Activated CD4-positive, alpha-beta memory T cell treated with anti-CD3 and anti-CD28 coated beads, Interleukin-2, amount 10 ng/mL, durations not matched to agents 7 days and 5 days (primary cell): ENCODE data around the gene CAMTA1. TPM values are rescaled to one million over a fixed set of nuclear protein-coding genes. Genes with fewer than 3 reads are reported as not detected.

Source experiments
- CTCF ChIA-PET: fragments of 350-600 bp; sonication (Branson Sonifier 250); formaldehyde crosslinking; loops from one replicate; lab custom pipeline; 2021; ENCODE audit warnings: antibody characterized with exemption, inconsistent platforms; lab: Charles Lee
- POLR2A ChIA-PET: fragments of 350-600 bp; sonication (Branson Sonifier 250); formaldehyde crosslinking; loops from one replicate; lab custom pipeline; 2021; ENCODE audit warnings: antibody characterized with exemption; lab: Charles Lee
- DNase-seq: peaks from one replicate; pipeline ENCODE4 v3.0.0-alpha.2; 2020
- H3K27ac Mint-ChIP-seq: one replicate; pipeline ENCODE4 v1.8.0; 2021; ENCODE audit warnings: mild to moderate bottlenecking, mixed read lengths
- H3K27me3 Mint-ChIP-seq: one replicate; pipeline ENCODE4 v1.8.0; 2021; ENCODE audit warnings: mixed read lengths
- H3K36me3 Mint-ChIP-seq: one replicate; pipeline ENCODE4 v1.8.0; 2021; ENCODE audit warnings: low read depth, mixed read lengths
- H3K4me1 Mint-ChIP-seq: one replicate; pipeline ENCODE4 v1.8.0; 2021; ENCODE audit warnings: mixed read lengths
- H3K4me3 Mint-ChIP-seq: one replicate; pipeline ENCODE4 v1.8.0; 2021; ENCODE audit warnings: mild to moderate bottlenecking, mixed read lengths
- H3K9me3 Mint-ChIP-seq: one replicate; pipeline ENCODE4 v1.8.0; 2021; ENCODE audit warnings: mixed read lengths
- total RNA-seq, 2 experiments: library from RNA; stranded (reverse); gene quantifications; one replicate each; pipeline ENCODE4 v1.2.3, GENCODE V29; 2021

The CAMTA1 gene
- total RNA-seq, 2 experiments from 2014 or later = 43.0 to 47.3 TPM

GRCh38 chr1:7043191-7043549 is 257.9 kb downstream of the CAMTA1 start:
- POLR2A ChIA-PET = no interaction called here
- no peaks in the 10 kb centered on the region for H3K4me1 Mint-ChIP-seq
- H3K27ac Mint-ChIP-seq = no peak overlapping the region
- no peaks in the 10 kb centered on the region for H3K36me3 Mint-ChIP-seq
- H3K4me3 Mint-ChIP-seq = no peak overlapping the region
- no peaks in the 10 kb centered on the region for H3K27me3 Mint-ChIP-seq
- no peak for DNase-seq
- CTCF ChIA-PET = interaction anchor here (0.9 to 3.5 kb wide), 6 partner anchors 9 to 175 kb away, joined by 3 to 15 read pairs (median 5); no protein-coding TSS in a partner anchor
- H3K9me3 Mint-ChIP-seq = no peaks in the 10 kb centered on the region

GRCh38 chr1:7043719-7044535 is 258.7 kb downstream of the CAMTA1 start:
- no peaks in the 10 kb centered on the region for H3K4me1 Mint-ChIP-seq
- H3K4me3 Mint-ChIP-seq = no peak overlapping the region
- H3K27me3 Mint-ChIP-seq = no peaks in the 10 kb centered on the region
- H3K36me3 Mint-ChIP-seq = no peaks in the 10 kb centered on the region
- no peaks in the 10 kb centered on the region for H3K9me3 Mint-ChIP-seq
- H3K27ac Mint-ChIP-seq = no peak overlapping the region
- ChIA-PET CTCF (interaction anchor here (0.8 to 3.5 kb wide), 5 partner anchors 26 to 1581 kb away, joined by 3 to 15 read pairs (median 7); no protein-coding TSS in a partner anchor), POLR2A (no interaction called here)
- no peak for DNase-seq

- POLR2A ChIA-PET = no interaction called here
- Mint-ChIP-seq H3K4me1 (no peaks in the 10 kb centered on the region), H3K27ac (no peak overlapping the region), H3K27me3 (no peaks in the 10 kb centered on the region), H3K4me3 (no peak overlapping the region), H3K9me3 (no peaks in the 10 kb centered on the region), H3K36me3 (no peaks in the 10 kb centered on the region)
- no peak for DNase-seq
- CTCF ChIA-PET = no interaction called here
These were observed 260.6 kb downstream of the CAMTA1 start for GRCh38 chr1:7045897-7046296.

GRCh38 chr1:7046314-7046713 is 261.1 kb downstream of the CAMTA1 start:
- Mint-ChIP-seq H3K27ac (no peak overlapping the region), H3K9me3 (no peaks in the 10 kb centered on the region), H3K36me3 (no peaks in the 10 kb centered on the region), H3K27me3 (no peaks in the 10 kb centered on the region), H3K4me3 (no peak overlapping the region), H3K4me1 (no peaks in the 10 kb centered on the region)
- CTCF ChIA-PET = no interaction called here
- DNase-seq = no peak
- POLR2A ChIA-PET = no interaction called here

- DNase-seq = no peak
- H3K4me1 Mint-ChIP-seq = no peaks in the 10 kb centered on the region
- H3K27me3 Mint-ChIP-seq = no peaks in the 10 kb centered on the region
- no peak overlapping the region for H3K4me3 Mint-ChIP-seq
- CTCF ChIA-PET = no interaction called here
- H3K27ac Mint-ChIP-seq = no peak overlapping the region
- no peaks in the 10 kb centered on the region for H3K36me3 Mint-ChIP-seq
- POLR2A ChIA-PET = no interaction called here
- H3K9me3 Mint-ChIP-seq = no peaks in the 10 kb centered on the region
These were observed 261.6 kb downstream of the CAMTA1 start for GRCh38 chr1:7046891-7047290.

GRCh38 chr1:7047866-7048265 is 262.6 kb downstream of the CAMTA1 start:
- Mint-ChIP-seq H3K36me3 (no peaks in the 10 kb centered on the region), H3K27ac (no peak overlapping the region), H3K9me3 (no peaks in the 10 kb centered on the region), H3K4me1 (no peaks in the 10 kb centered on the region), H3K4me3 (no peak overlapping the region), H3K27me3 (no peaks in the 10 kb centered on the region)
- no peak for DNase-seq
- CTCF ChIA-PET = no interaction called here
- POLR2A ChIA-PET = no interaction called here

GRCh38 chr1:7048395-7048794 is 263.1 kb downstream of the CAMTA1 start:
- Mint-ChIP-seq H3K27me3 (no peaks in the 10 kb centered on the region), H3K4me1 (no peaks in the 10 kb centered on the region), H3K36me3 (no peaks in the 10 kb centered on the region), H3K4me3 (no peak overlapping the region), H3K27ac (no peak overlapping the region), H3K9me3 (no peaks in the 10 kb centered on the region)
- CTCF ChIA-PET = no interaction called here
- POLR2A ChIA-PET = no interaction called here
- DNase-seq = no peak

GRCh38 chr1:7049913-7050625 is 264.8 kb downstream of the CAMTA1 start:
- CTCF ChIA-PET = no interaction called here
- no peaks in the 10 kb centered on the region for H3K4me1 Mint-ChIP-seq
- no peak overlapping the region for H3K27ac Mint-ChIP-seq
- no peaks in the 10 kb centered on the region for H3K9me3 Mint-ChIP-seq
- no peak for DNase-seq
- H3K4me3 Mint-ChIP-seq = no peak overlapping the region
- no peaks in the 10 kb centered on the region for H3K36me3 Mint-ChIP-seq
- POLR2A ChIA-PET = no interaction called here
- no peaks in the 10 kb centered on the region for H3K27me3 Mint-ChIP-seq

- Mint-ChIP-seq H3K27ac (no peak overlapping the region), H3K27me3 (no peaks in the 10 kb centered on the region), H3K9me3 (no peaks in the 10 kb centered on the region), H3K4me1 (no peaks in the 10 kb centered on the region), H3K36me3 (no peaks in the 10 kb centered on the region), H3K4me3 (no peak overlapping the region)
- POLR2A ChIA-PET = no interaction called here
- no peak for DNase-seq
- CTCF ChIA-PET = interaction anchor here (0.6 kb wide), 1 partner anchor 332 kb away, joined by 3 read pairs; no protein-coding TSS in a partner anchor
These were observed 265.8 kb downstream of the CAMTA1 start for GRCh38 chr1:7050751-7051665.

- ChIA-PET CTCF (no interaction called here), POLR2A (no interaction called here)
- Mint-ChIP-seq H3K9me3 (no peaks in the 10 kb centered on the region), H3K27ac (no peak overlapping the region), H3K4me3 (no peak overlapping the region), H3K4me1 (no peaks in the 10 kb centered on the region), H3K27me3 (no peaks in the 10 kb centered on the region), H3K36me3 (no peaks in the 10 kb centered on the region)
- no peak for DNase-seq
These were observed 267.4 kb downstream of the CAMTA1 start for GRCh38 chr1:7052701-7053100.

GRCh38 chr1:7060745-7061144 is 275.5 kb downstream of the CAMTA1 start:
- ChIA-PET CTCF (no interaction called here), POLR2A (no interaction called here)
- H3K4me3 Mint-ChIP-seq = no peak overlapping the region
- DNase-seq = no peak
- H3K27ac Mint-ChIP-seq = no peak overlapping the region
- H3K36me3 Mint-ChIP-seq = no peaks in the 10 kb centered on the region
- H3K9me3 Mint-ChIP-seq = no peaks in the 10 kb centered on the region
- no peaks in the 10 kb centered on the region for H3K4me1 Mint-ChIP-seq
- no peaks in the 10 kb centered on the region for H3K27me3 Mint-ChIP-seq

GRCh38 chr1:7062346-7063061 is 277.2 kb downstream of the CAMTA1 start:
- no peaks in the 10 kb centered on the region for H3K36me3 Mint-ChIP-seq
- no peaks in the 10 kb centered on the region for H3K27me3 Mint-ChIP-seq
- H3K4me1 Mint-ChIP-seq = no peaks in the 10 kb centered on the region
- ChIA-PET CTCF (no interaction called here), POLR2A (no interaction called here)
- no peak overlapping the region for H3K27ac Mint-ChIP-seq
- H3K9me3 Mint-ChIP-seq = no peaks in the 10 kb centered on the region
- no peak overlapping the region for H3K4me3 Mint-ChIP-seq
- no peak for DNase-seq
